Naive thymus-derived CD4-positive, alpha-beta T cell (primary cell): ENCODE data around the gene CDKN3. TPM values are rescaled to one million over a fixed set of nuclear protein-coding genes. Genes with fewer than 3 reads are reported as not detected.

Experiments
- ATAC-seq: fragments of 150-1000 bp; cut with Tn5 transposase; 2 replicates; pipeline ENCODE4 v1.10.0; 2021; ENCODE audit warnings: mild to moderate bottlenecking, moderate library complexity
- CTCF ChIA-PET: fragments of 350-600 bp; sonication (Branson Sonifier 250); formaldehyde crosslinking; loops from one replicate; lab custom pipeline; 2021; ENCODE audit warnings: antibody characterized with exemption; lab: Charles Lee
- POLR2A ChIA-PET: fragments of 350-600 bp; sonication (Branson Sonifier 250); formaldehyde crosslinking; loops from one replicate; lab custom pipeline; 2021; ENCODE audit warnings: antibody characterized with exemption, inconsistent platforms; lab: Charles Lee
- DNase-seq, 9 donors: peaks; one replicate each; pipeline versions ENCODE4 v3.0.0 to v3.0.0-alpha.2; 2020 to 2022; ENCODE audit warnings: mixed read lengths in 1 of 9
- H3K27ac ChIP-seq: one replicate; pipeline ENCODE4 v1.7.0; 2013; ENCODE audit warnings: mild to moderate bottlenecking, low read depth, low read length, moderate library complexity
- H3K27me3 ChIP-seq, 2 donors: one replicate each; pipeline ENCODE4 v1.7.0; 2013; ENCODE audit warnings: low read length in 2 of 2, mild to moderate bottlenecking in 2 of 2, moderate library complexity in 2 of 2; ENCODE audit not compliant: control insufficient read depth in 2 of 2, insufficient read depth in 2 of 2
- H3K36me3 ChIP-seq, 3 experiments: 1 replicate in 2 of 3; 2 replicates in 1 of 3; pipeline ENCODE4 v1.7.0; 2013; ENCODE audit warnings: low read length in 3 of 3, mild to moderate bottlenecking in 3 of 3, moderate library complexity in 1 of 3; ENCODE audit not compliant: insufficient read depth in 3 of 3, control insufficient read depth in 2 of 3
- H3K4me1 ChIP-seq, 2 donors: one replicate each; pipeline ENCODE4 v1.7.0; 2013; ENCODE audit warnings: low read length in 2 of 2, mild to moderate bottlenecking in 2 of 2, moderate library complexity in 1 of 2; ENCODE audit not compliant: control insufficient read depth in 2 of 2, insufficient read depth in 2 of 2
- H3K4me3 ChIP-seq: 2 replicates; pipeline ENCODE4 v1.7.0; 2013; ENCODE audit warnings: mild to moderate bottlenecking, low read length
- H3K9me3 ChIP-seq, 3 experiments: 1 replicate in 2 of 3; 2 replicates in 1 of 3; pipeline ENCODE4 v1.7.0; 2013; ENCODE audit warnings: low read length in 3 of 3; ENCODE audit not compliant: control insufficient read depth in 2 of 3
- H3K27ac Mint-ChIP-seq, 9 donors: one replicate each; pipeline ENCODE4 v1.8.0; 2020 to 2022; ENCODE audit warnings: mixed read lengths in 9 of 9, mild to moderate bottlenecking in 8 of 9, moderate library complexity in 5 of 9, inconsistent platforms in 2 of 9
- H3K27me3 Mint-ChIP-seq, 5 donors: one replicate each; pipeline ENCODE4 v1.8.0; 2021 to 2022; ENCODE audit warnings: mixed read lengths in 5 of 5, mild to moderate bottlenecking in 1 of 5
- H3K36me3 Mint-ChIP-seq, 5 donors: one replicate each; pipeline ENCODE4 v1.8.0; 2020 to 2022; ENCODE audit warnings: mixed read lengths in 5 of 5, mild to moderate bottlenecking in 3 of 5, inconsistent platforms in 1 of 5
- H3K4me1 Mint-ChIP-seq, 7 donors: one replicate each; pipeline ENCODE4 v1.8.0; 2020 to 2022; ENCODE audit warnings: mixed read lengths in 7 of 7, mild to moderate bottlenecking in 3 of 7, inconsistent platforms in 1 of 7
- H3K4me3 Mint-ChIP-seq, 10 donors: one replicate each; pipeline ENCODE4 v1.8.0; 2020 to 2022; ENCODE audit warnings: mild to moderate bottlenecking in 10 of 10, mixed read lengths in 10 of 10, moderate library complexity in 6 of 10, inconsistent platforms in 2 of 10
- H3K9me3 Mint-ChIP-seq, 11 donors: one replicate each; pipeline ENCODE4 v1.8.0; 2020 to 2022; ENCODE audit warnings: mixed read lengths in 11 of 11, mild to moderate bottlenecking in 4 of 11, inconsistent platforms in 1 of 11, moderate library complexity in 1 of 11
- intact Hi-C, 2 donors: fragments of 100-400 bp; cut with micrococcal nuclease; formaldehyde crosslinking; loops; one replicate each; pipeline ENCODE4 v1.15.1; 2023
- polyA plus RNA-seq, 2 donors: library from polyadenylated mRNA; unstranded; fragments of 300-500 nt; fragmentation: Illumina TruSeq; gene quantifications; one replicate each; pipeline ENCODE4 v1.2.3, GENCODE V29; 2021
- total RNA-seq, 6 experiments: library from RNA in 5 of 6; stranded (reverse) in 5 of 6; gene quantifications; 1 replicate in 5 of 6; 2 replicates in 1 of 6; pipeline ENCODE4 v1.2.3 and lab custom pipeline; 2021 to 2026

CDKN3 gene
- total and polyA plus RNA-seq, 7 experiments from 2014 or later, result 0.93 to 48.1 (median 3.0) TPM

- Mint-ChIP-seq H3K27ac (no peak overlapping the region), H3K9me3 (peaks cover 0 to 4% (median 0%) of the 10 kb centered on the region in 11 donors), H3K4me1 (peaks cover 0 to 14% (median 8%) of the 10 kb centered on the region in 7 donors), H3K4me3 (no peak overlapping the region), H3K36me3 (peaks cover 0 to 4% (median 0%) of the 10 kb centered on the region in 5 donors), H3K27me3 (peaks cover 9 to 38% (median 30%) of the 10 kb centered on the region in 5 donors)
- no peak overlapping the region for H3K27ac ChIP-seq
- POLR2A ChIA-PET, result no interaction called here
- no peak for DNase-seq
- CTCF ChIA-PET, result no interaction called here
- no peaks in the 10 kb centered on the region for H3K36me3 ChIP-seq
- H3K9me3 ChIP-seq, result no peaks in the 10 kb centered on the region
- intact Hi-C loops, result no loop called here
- ATAC-seq, result no peak
- no peaks in the 10 kb centered on the region for H3K4me1 ChIP-seq
- no peaks in the 10 kb centered on the region for H3K27me3 ChIP-seq
- no peak overlapping the region for H3K4me3 ChIP-seq
Measured at GRCh38 chr14:54350203-54350602, 46.6 kb upstream of the CDKN3 start.

GRCh38 chr14:54353266-54353665, 43.5 kb upstream of the CDKN3 start:
- ChIA-PET CTCF (no interaction called here), POLR2A (no interaction called here)
- H3K9me3 Mint-ChIP-seq, result peaks cover 0 to 2% (median 0%) of the 10 kb centered on the region in 11 donors
- no peak overlapping the region for H3K27ac Mint-ChIP-seq
- Histone ChIP-seq H3K36me3 (no peaks in the 10 kb centered on the region), H3K27me3 (no peaks in the 10 kb centered on the region), H3K4me3 (no peak overlapping the region), H3K27ac (no peak overlapping the region), H3K4me1 (no peaks in the 10 kb centered on the region), H3K9me3 (no peaks in the 10 kb centered on the region)
- DNase-seq, result no peak
- no peak overlapping the region for H3K4me3 Mint-ChIP-seq
- intact Hi-C loops, result no loop called here
- peaks cover 13 to 48% (median 35%) of the 10 kb centered on the region in 5 donors for H3K27me3 Mint-ChIP-seq
- H3K36me3 Mint-ChIP-seq, result peaks cover 0 to 4% (median 0%) of the 10 kb centered on the region in 5 donors
- H3K4me1 Mint-ChIP-seq, result peaks cover 0 to 14% (median 8%) of the 10 kb centered on the region in 7 donors
- ATAC-seq, result no peak

- ChIA-PET POLR2A (no interaction called here), CTCF (no interaction called here)
- Mint-ChIP-seq H3K4me1 (peaks cover 0 to 14% (median 8%) of the 10 kb centered on the region in 7 donors), H3K27me3 (peaks cover 16 to 48% (median 32%) of the 10 kb centered on the region in 5 donors), H3K36me3 (peaks cover 0 to 4% (median 0%) of the 10 kb centered on the region in 5 donors), H3K9me3 (peaks cover 0 to 2% (median 0%) of the 10 kb centered on the region in 11 donors), H3K4me3 (no peak overlapping the region), H3K27ac (no peak overlapping the region)
- ATAC-seq (no peak), DNase-seq (no peak)
- Histone ChIP-seq H3K4me1 (no peaks in the 10 kb centered on the region), H3K27ac (no peak overlapping the region), H3K9me3 (no peaks in the 10 kb centered on the region), H3K4me3 (no peak overlapping the region), H3K27me3 (no peaks in the 10 kb centered on the region), H3K36me3 (no peaks in the 10 kb centered on the region)
- intact Hi-C loops, result no loop called here
Measured at GRCh38 chr14:54353694-54354093, 43.1 kb upstream of the CDKN3 start.

- Histone ChIP-seq H3K27me3 (no peaks in the 10 kb centered on the region), H3K9me3 (no peaks in the 10 kb centered on the region), H3K36me3 (no peaks in the 10 kb centered on the region), H3K4me3 (no peak overlapping the region), H3K27ac (no peak overlapping the region), H3K4me1 (no peaks in the 10 kb centered on the region)
- ATAC-seq (peak; percentile 32), DNase-seq (no peak)
- Mint-ChIP-seq H3K27ac (no peak overlapping the region), H3K36me3 (peaks cover 0 to 4% (median 0%) of the 10 kb centered on the region in 5 donors), H3K4me3 (no peak overlapping the region), H3K4me1 (peaks cover 0 to 14% (median 8%) of the 10 kb centered on the region in 7 donors), H3K9me3 (peaks cover 0 to 2% (median 0%) of the 10 kb centered on the region in 11 donors), H3K27me3 (peaks cover 19 to 46% (median 33%) of the 10 kb centered on the region in 5 donors)
- intact Hi-C loops, result no loop called here
- ChIA-PET CTCF (no interaction called here), POLR2A (no interaction called here)
Measured at GRCh38 chr14:54354096-54354495, 42.7 kb upstream of the CDKN3 start.

GRCh38 chr14:54354968-54355641, 41.7 kb upstream of the CDKN3 start:
- ChIA-PET CTCF (no interaction called here), POLR2A (no interaction called here)
- ATAC-seq, result no peak
- Mint-ChIP-seq H3K36me3 (peaks cover 0 to 4% (median 0%) of the 10 kb centered on the region in 5 donors), H3K27me3 (peaks cover 21 to 44% (median 34%) of the 10 kb centered on the region in 5 donors), H3K9me3 (peaks cover 0 to 2% (median 0%) of the 10 kb centered on the region in 11 donors), H3K27ac (no peak overlapping the region), H3K4me1 (peaks cover 0 to 10% (median 8%) of the 10 kb centered on the region in 7 donors), H3K4me3 (no peak overlapping the region)
- Histone ChIP-seq H3K4me1 (no peaks in the 10 kb centered on the region), H3K27me3 (no peaks in the 10 kb centered on the region), H3K27ac (no peak overlapping the region), H3K4me3 (no peak overlapping the region), H3K9me3 (no peaks in the 10 kb centered on the region), H3K36me3 (no peaks in the 10 kb centered on the region)
- DNase-seq, result no peak
- intact Hi-C loops, result no loop called here

- Mint-ChIP-seq H3K36me3 (peaks cover 0 to 4% (median 0%) of the 10 kb centered on the region in 5 donors), H3K27me3 (peaks cover 18 to 45% (median 30%) of the 10 kb centered on the region in 5 donors), H3K27ac (no peak overlapping the region), H3K4me1 (peaks cover 0 to 10% (median 8%) of the 10 kb centered on the region in 7 donors), H3K4me3 (no peak overlapping the region), H3K9me3 (peaks cover 0 to 2% (median 0%) of the 10 kb centered on the region in 11 donors)
- Histone ChIP-seq H3K9me3 (no peaks in the 10 kb centered on the region), H3K4me3 (no peak overlapping the region), H3K27ac (no peak overlapping the region), H3K4me1 (no peaks in the 10 kb centered on the region), H3K36me3 (no peaks in the 10 kb centered on the region), H3K27me3 (no peaks in the 10 kb centered on the region)
- intact Hi-C loops, result no loop called here
- ChIA-PET CTCF (no interaction called here), POLR2A (no interaction called here)
- DNase-seq (no peak), ATAC-seq (no peak)
Measured at GRCh38 chr14:54355698-54356097, 41.1 kb upstream of the CDKN3 start.
